Measurements from ENCODE around the gene DPYSL5.
"Not testable (repeated sequence)": the region's sequence is repeated elsewhere in the genome, so short reads cannot be mapped to it uniquely, and the experiment has no call there.

The DPYSL5 gene

GRCh38 chr2:26905341-26906198 lies 57.6 kb downstream of the DPYSL5 start:
- DNase-seq: no peak

GRCh38 chr2:26907416-26907815 lies 59.5 kb downstream of the DPYSL5 start:
- no peak for DNase-seq

- no peak for DNase-seq
These were observed 62.2 kb downstream of the DPYSL5 start for GRCh38 chr2:26910176-26910575.

- DNase-seq: no peak
These were observed 64.3 kb downstream of the DPYSL5 start for GRCh38 chr2:26911911-26912861.

GRCh38 chr2:26913606-26913998 lies 65.7 kb downstream of the DPYSL5 start:
- no peak for DNase-seq

GRCh38 chr2:26913999-26914658 lies 66.2 kb downstream of the DPYSL5 start:
- DNase-seq: no peak

GRCh38 chr2:26914659-26915310 lies 66.9 kb downstream of the DPYSL5 start:
- no peak for DNase-seq

GRCh38 chr2:26915316-26915715 lies 67.4 kb downstream of the DPYSL5 start:
- no peak for DNase-seq

GRCh38 chr2:26916128-26916692 lies 68.3 kb downstream of the DPYSL5 start:
- DNase-seq: no peak

GRCh38 chr2:26917135-26917836 lies 69.4 kb downstream of the DPYSL5 start:
- no peak for DNase-seq

- no peak for DNase-seq
These were observed 73.4 kb downstream of the DPYSL5 start for GRCh38 chr2:26921323-26921722.

- peak; percentile 3 for DNase-seq
These were observed 74.7 kb downstream of the DPYSL5 start for GRCh38 chr2:26922405-26923188.

GRCh38 chr2:26923189-26923466 lies 75.2 kb downstream of the DPYSL5 start:
- not testable (repeated sequence) for DNase-seq

- no peak for DNase-seq
These were observed 76.8 kb downstream of the DPYSL5 start for GRCh38 chr2:26924731-26925099.

GRCh38 chr2:26925100-26925791 lies 77.3 kb downstream of the DPYSL5 start:
- no peak for DNase-seq

- DNase-seq: no peak
These were observed 79.3 kb downstream of the DPYSL5 start for GRCh38 chr2:26927221-26927620.

- DNase-seq: no peak
These were observed 85.0 kb downstream of the DPYSL5 start for GRCh38 chr2:26932974-26933373.

- no peak for DNase-seq
These were observed 85.8 kb downstream of the DPYSL5 start for GRCh38 chr2:26933431-26934334.

GRCh38 chr2:26934335-26934724 lies 86.4 kb downstream of the DPYSL5 start:
- DNase-seq: no peak

All from activated T-cell treated with anti-CD3 and anti-CD28 coated beads for 4 hours (primary cell).